Stimulated activated naive CD8-positive, alpha-beta T cell treated with anti-CD3 and anti-CD28 coated beads, Interleukin-15, amount 100 ng/mL, for 72 hours (primary cell): ENCODE measurements around the gene CFTR.

Experiments
- ATAC-seq: fragments of 150-1000 bp; cut with Tn5 transposase; 2 replicates; pipeline ENCODE4 v1.10.0; 2021; ENCODE audit warnings: mild to moderate bottlenecking, moderate library complexity
- DNase-seq, 2 donors: peaks; one replicate each; pipeline ENCODE4 v3.0.0; 2021 to 2022
- H3K27ac Mint-ChIP-seq, 2 donors: one replicate each; pipeline ENCODE4 v1.8.0; 2022; ENCODE audit warnings: mild to moderate bottlenecking in 2 of 2, mixed read lengths in 2 of 2, moderate library complexity in 2 of 2
- H3K27me3 Mint-ChIP-seq: one replicate; pipeline ENCODE4 v1.8.0; 2022; ENCODE audit warnings: mixed read lengths
- H3K4me1 Mint-ChIP-seq: one replicate; pipeline ENCODE4 v1.8.0; 2022; ENCODE audit warnings: mild to moderate bottlenecking, mixed read lengths
- H3K4me3 Mint-ChIP-seq, 2 donors: one replicate each; pipeline ENCODE4 v1.8.0; 2022; ENCODE audit warnings: mild to moderate bottlenecking in 2 of 2, mixed read lengths in 2 of 2, moderate library complexity in 1 of 2
- H3K9me3 Mint-ChIP-seq, 2 donors: one replicate each; pipeline ENCODE4 v1.8.0; 2022; ENCODE audit warnings: mixed read lengths in 2 of 2

CFTR gene

DNA sequence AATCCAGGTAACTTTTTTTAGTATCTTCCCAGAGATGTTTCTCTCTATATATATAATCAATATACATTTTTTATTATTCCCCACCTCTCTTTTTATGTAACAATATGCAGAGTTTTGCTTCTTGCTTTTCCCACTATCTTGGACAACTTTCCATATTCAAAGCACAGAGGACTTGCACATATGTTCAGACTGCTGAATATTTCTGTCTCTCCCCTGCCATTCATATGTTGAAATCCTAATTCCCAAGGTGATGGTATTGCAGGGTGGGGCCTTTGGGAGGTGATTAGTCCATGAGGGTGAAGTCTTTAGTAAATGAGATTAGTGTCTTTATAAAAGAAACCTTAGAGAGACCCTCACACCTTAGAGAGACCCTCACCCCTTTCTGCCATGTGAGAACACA, 72.8 kb downstream of the CFTR start:
- Mint-ChIP-seq H3K9me3 (peaks cover 5 to 6% of the 10 kb centered on the region in 2 donors), H3K27me3 (no peaks in the 10 kb centered on the region), H3K4me3 (no peak overlapping the region), H3K27ac (no peak overlapping the region), H3K4me1 (no peaks in the 10 kb centered on the region)
- ATAC-seq (no peak), DNase-seq (no peak)

DNA sequence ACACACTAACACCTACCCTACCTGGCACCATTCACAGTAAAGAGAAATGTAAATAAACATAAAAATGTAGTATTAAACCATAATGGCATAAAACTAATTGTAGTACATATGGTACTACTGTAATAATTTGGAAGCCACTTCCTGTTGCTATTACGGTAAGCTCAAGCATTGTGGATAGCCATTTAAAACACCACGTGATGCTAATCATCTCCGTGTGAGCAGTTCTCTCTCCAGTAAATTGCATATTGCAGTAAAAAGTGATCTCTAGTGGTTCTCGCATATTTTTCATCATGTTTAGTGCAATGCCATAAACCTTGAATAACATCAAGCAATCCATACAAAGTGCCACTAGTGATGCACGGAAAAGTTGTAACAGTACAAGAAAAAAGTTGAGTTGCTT, 75.4 kb downstream of the CFTR start:
- Mint-ChIP-seq H3K4me1 (no peaks in the 10 kb centered on the region), H3K27ac (no peak overlapping the region), H3K4me3 (no peak overlapping the region), H3K9me3 (peaks cover 5 to 6% of the 10 kb centered on the region in 2 donors), H3K27me3 (no peaks in the 10 kb centered on the region)
- DNase-seq (no peak), ATAC-seq (no peak)

DNA sequence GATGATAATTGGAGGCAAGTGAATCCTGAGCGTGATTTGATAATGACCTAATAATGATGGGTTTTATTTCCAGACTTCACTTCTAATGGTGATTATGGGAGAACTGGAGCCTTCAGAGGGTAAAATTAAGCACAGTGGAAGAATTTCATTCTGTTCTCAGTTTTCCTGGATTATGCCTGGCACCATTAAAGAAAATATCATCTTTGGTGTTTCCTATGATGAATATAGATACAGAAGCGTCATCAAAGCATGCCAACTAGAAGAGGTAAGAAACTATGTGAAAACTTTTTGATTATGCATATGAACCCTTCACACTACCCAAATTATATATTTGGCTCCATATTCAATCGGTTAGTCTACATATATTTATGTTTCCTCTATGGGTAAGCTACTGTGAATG, 79.6 kb downstream of the CFTR start:
- DNase-seq (no peak), ATAC-seq (no peak)
- H3K27ac Mint-ChIP-seq = no peak overlapping the region
- H3K9me3 Mint-ChIP-seq = peaks cover 0 to 2% of the 10 kb centered on the region in 2 donors
- no peak overlapping the region for H3K4me3 Mint-ChIP-seq
- no peaks in the 10 kb centered on the region for H3K4me1 Mint-ChIP-seq
- no peaks in the 10 kb centered on the region for H3K27me3 Mint-ChIP-seq

DNA sequence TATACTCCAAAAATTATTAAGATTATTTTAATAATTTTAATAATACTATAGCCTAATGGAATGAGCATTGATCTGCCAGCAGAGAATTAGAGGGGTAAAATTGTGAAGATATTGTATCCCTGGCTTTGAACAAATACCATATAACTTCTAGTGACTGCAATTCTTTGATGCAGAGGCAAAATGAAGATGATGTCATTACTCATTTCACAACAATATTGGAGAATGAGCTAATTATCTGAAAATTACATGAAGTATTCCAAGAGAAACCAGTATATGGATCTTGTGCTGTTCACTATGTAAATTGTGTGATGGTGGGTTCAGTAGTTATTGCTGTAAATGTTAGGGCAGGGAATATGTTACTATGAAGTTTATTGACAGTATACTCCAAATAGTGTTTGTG, 80.2 kb downstream of the CFTR start:
- no peaks in the 10 kb centered on the region for H3K27me3 Mint-ChIP-seq
- H3K4me1 Mint-ChIP-seq = no peaks in the 10 kb centered on the region
- no peak for ATAC-seq
- H3K4me3 Mint-ChIP-seq = no peak overlapping the region
- no peaks in the 10 kb centered on the region for H3K9me3 Mint-ChIP-seq
- DNase-seq = no peak
- no peak overlapping the region for H3K27ac Mint-ChIP-seq

GRCh38 chr7:117562759-117563158, 82.9 kb downstream of the CFTR start:
- Mint-ChIP-seq H3K27me3 (no peaks in the 10 kb centered on the region), H3K27ac (no peak overlapping the region), H3K4me1 (no peaks in the 10 kb centered on the region), H3K9me3 (no peaks in the 10 kb centered on the region), H3K4me3 (no peak overlapping the region)
- ATAC-seq (no peak), DNase-seq (no peak)

DNA sequence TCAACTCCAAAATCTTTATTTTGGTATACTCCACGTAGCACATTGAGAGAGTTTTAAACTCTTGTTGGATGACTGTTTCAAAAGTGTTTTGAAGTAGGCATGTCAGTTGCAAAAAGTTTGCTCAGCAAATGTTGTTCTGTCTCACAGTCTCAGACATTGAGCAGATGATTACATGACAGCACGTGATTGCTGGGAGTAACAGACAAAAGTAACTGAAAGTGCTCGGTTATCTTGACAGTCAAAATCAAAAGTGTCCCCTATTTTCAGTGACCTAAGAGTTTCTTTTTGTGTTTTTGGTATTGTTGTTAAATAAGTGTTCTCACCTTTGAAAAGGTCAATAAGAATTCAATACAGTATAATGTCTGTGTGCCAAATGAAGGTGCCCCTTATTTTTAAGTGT, 84.3 kb downstream of the CFTR start:
- no peaks in the 10 kb centered on the region for H3K27me3 Mint-ChIP-seq
- no peaks in the 10 kb centered on the region for H3K4me1 Mint-ChIP-seq
- no peaks in the 10 kb centered on the region for H3K9me3 Mint-ChIP-seq
- no peak for ATAC-seq
- no peak overlapping the region for H3K4me3 Mint-ChIP-seq
- no peak overlapping the region for H3K27ac Mint-ChIP-seq
- DNase-seq = no peak

GRCh38 chr7:117564627-117565026, 84.8 kb downstream of the CFTR start:
- no peak for ATAC-seq
- Mint-ChIP-seq H3K4me3 (no peak overlapping the region), H3K27ac (no peak overlapping the region), H3K9me3 (no peaks in the 10 kb centered on the region), H3K27me3 (no peaks in the 10 kb centered on the region), H3K4me1 (no peaks in the 10 kb centered on the region)
- no peak for DNase-seq

DNA sequence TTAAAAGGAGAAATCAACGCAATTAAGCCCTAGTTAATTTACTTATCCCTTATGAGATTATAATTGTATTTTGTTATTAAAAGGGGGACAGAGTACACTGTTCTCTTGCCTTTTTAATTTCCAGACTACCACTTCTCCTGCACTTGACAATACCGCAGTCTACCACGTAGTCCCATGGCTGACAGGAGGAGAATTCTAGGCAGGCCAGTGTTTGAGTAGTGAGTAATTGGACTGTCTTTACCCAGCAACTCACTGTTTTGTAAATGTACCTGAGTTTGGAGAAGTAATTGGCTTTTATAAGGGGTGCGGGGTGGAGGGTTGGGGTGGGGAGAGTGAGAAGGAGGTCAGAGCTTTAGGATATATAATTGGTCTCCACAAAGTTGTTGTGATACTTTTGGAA, 85.4 kb downstream of the CFTR start:
- H3K27me3 Mint-ChIP-seq = no peaks in the 10 kb centered on the region
- no peak overlapping the region for H3K27ac Mint-ChIP-seq
- no peak overlapping the region for H3K4me3 Mint-ChIP-seq
- DNase-seq (no peak), ATAC-seq (no peak)
- no peaks in the 10 kb centered on the region for H3K4me1 Mint-ChIP-seq
- no peaks in the 10 kb centered on the region for H3K9me3 Mint-ChIP-seq

GRCh38 chr7:117567781-117568180, 88.0 kb downstream of the CFTR start:
- H3K27ac Mint-ChIP-seq = no peak overlapping the region

DNA sequence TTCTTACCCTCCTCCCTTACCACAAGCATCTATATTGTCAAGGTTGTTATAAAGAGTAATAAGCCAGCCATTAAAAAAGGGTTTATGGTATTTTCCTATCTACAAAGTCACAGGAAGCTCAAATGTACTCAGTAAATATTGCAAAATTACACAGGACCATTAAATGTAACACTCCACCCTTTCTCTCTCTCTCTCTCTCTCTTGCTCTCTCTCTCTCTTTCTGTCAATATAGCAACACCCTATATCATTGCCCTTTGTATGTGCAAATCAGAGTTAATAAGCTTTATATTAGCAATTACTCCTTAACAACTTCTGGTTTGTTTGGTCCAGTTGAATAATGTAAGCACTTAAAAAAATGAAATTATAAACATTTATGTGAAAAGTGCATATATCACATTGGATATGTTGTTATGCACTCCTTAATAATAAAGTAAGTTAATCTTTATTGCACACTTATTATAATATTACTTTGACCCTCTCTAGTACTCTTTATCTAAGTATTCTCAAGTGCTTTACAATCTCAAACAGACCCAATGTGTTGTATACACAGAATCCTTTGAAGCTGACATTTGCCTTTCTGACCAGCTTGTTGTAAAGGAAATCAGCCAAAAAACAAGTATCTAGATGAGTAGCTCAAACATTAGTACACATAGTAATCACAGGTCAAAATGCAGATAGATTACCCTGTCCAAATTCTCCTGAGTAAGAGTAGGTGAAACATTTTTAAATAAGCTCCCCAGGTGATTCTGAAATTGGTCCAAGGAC, 93.2 kb downstream of the CFTR start:
- DNase-seq (no peak), ATAC-seq (no peak)
- Mint-ChIP-seq H3K9me3 (no peaks in the 10 kb centered on the region), H3K27me3 (no peaks in the 10 kb centered on the region), H3K4me3 (no peak overlapping the region), H3K27ac (no peak overlapping the region), H3K4me1 (no peaks in the 10 kb centered on the region)

More at GRCh38 chr7:117567781-117568180, 88.0 kb downstream of the CFTR start:
- ATAC-seq = no peak
- H3K4me3 Mint-ChIP-seq = no peak overlapping the region
- no peak for DNase-seq
- no peaks in the 10 kb centered on the region for H3K9me3 Mint-ChIP-seq
- H3K27me3 Mint-ChIP-seq = no peaks in the 10 kb centered on the region
- H3K4me1 Mint-ChIP-seq = no peaks in the 10 kb centered on the region

DNA sequence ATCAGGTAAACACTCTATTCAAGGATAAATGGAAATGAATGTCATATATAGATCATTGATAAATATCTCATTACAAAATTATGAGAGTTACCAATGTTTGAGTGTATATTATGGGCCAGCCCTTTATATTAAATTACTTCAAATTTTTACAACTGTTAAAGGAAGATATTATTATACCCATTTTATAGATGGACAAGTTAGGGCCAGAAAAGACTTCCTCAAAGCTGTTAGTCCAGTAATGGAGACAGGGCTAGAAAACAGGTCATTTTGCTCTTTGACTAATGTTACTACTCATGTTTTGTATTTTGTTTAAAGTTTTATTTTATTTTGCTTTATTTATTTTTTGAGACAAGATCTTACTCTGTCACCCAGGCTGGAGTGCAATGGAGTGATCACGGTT, 101.6 kb downstream of the CFTR start:
- no peak for ATAC-seq
- Mint-ChIP-seq H3K4me3 (no peak overlapping the region), H3K4me1 (no peaks in the 10 kb centered on the region), H3K9me3 (peaks cover 0 to 7% of the 10 kb centered on the region in 2 donors), H3K27ac (no peak overlapping the region), H3K27me3 (no peaks in the 10 kb centered on the region)
- DNase-seq = no peak

DNA sequence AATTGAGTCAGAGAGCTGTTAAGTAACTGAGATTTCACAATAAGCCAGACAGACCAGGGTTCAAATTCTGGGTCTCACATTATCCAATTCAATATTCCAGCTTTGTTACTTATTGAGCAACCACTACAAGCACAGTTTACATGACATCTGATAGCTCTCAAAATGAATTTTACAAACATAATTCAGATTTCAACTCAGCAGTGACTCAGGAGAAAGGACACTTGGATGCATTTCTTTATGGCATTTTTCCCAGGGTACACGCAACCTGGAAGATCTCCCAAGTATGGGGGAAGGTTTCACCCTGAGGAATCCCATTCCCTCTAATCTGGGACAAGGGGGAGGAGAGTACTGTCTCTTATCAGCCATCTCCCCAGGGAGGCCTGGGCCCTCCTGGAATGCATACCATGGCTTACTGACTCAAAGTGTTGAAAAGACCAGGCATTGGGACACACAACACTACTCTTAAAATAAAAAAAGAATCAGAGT, 102.4 kb downstream of the CFTR start:
- peaks cover 0 to 7% of the 10 kb centered on the region in 2 donors for H3K9me3 Mint-ChIP-seq
- H3K4me3 Mint-ChIP-seq = no peak overlapping the region
- DNase-seq = no peak
- H3K4me1 Mint-ChIP-seq = no peaks in the 10 kb centered on the region
- no peak for ATAC-seq
- H3K27me3 Mint-ChIP-seq = no peaks in the 10 kb centered on the region
- H3K27ac Mint-ChIP-seq = no peak overlapping the region

GRCh38 chr7:117587931-117588330, 108.1 kb downstream of the CFTR start:
- Mint-ChIP-seq H3K27me3 (no peaks in the 10 kb centered on the region), H3K4me3 (no peak overlapping the region), H3K4me1 (no peaks in the 10 kb centered on the region), H3K9me3 (peaks cover 0 to 7% of the 10 kb centered on the region in 2 donors), H3K27ac (no peak overlapping the region)
- no peak for DNase-seq
- no peak for ATAC-seq

DNA sequence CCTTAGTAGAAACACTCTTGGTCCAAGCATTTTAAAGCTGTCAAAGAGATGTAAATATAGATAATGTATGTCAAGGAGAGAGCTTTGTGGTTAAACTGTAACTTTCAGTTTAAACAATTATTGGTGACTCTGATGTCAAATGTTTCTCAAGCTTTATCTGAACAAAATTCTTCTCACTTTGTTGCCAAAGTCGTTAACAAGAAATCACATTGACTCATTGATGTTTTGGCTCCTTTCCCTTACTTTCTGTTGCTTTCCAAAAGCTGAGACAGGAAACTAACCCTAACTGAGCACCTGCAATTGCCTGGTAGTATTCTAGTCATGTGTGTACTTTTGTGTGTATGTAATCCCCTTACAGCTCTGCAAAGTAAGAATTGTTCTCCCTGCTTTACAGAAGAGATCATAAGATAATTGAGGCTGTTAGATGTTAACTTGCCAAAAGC, 108.5 kb downstream of the CFTR start:
- ATAC-seq (no peak), DNase-seq (no peak)
- H3K4me1 Mint-ChIP-seq = no peaks in the 10 kb centered on the region
- no peak overlapping the region for H3K4me3 Mint-ChIP-seq
- peaks cover 0 to 7% of the 10 kb centered on the region in 2 donors for H3K9me3 Mint-ChIP-seq
- no peak overlapping the region for H3K27ac Mint-ChIP-seq
- no peaks in the 10 kb centered on the region for H3K27me3 Mint-ChIP-seq

GRCh38 chr7:117590191-117590590, 110.4 kb downstream of the CFTR start:
- H3K27me3 Mint-ChIP-seq = no peaks in the 10 kb centered on the region
- DNase-seq (no peak), ATAC-seq (no peak)
- H3K4me1 Mint-ChIP-seq = no peaks in the 10 kb centered on the region
- no peaks in the 10 kb centered on the region for H3K9me3 Mint-ChIP-seq
- H3K4me3 Mint-ChIP-seq = no peak overlapping the region
- no peak overlapping the region for H3K27ac Mint-ChIP-seq

GRCh38 chr7:117592011-117592635, 112.3 kb downstream of the CFTR start:
- H3K9me3 Mint-ChIP-seq = no peaks in the 10 kb centered on the region
- H3K27me3 Mint-ChIP-seq = no peaks in the 10 kb centered on the region
- no peak overlapping the region for H3K27ac Mint-ChIP-seq
- no peak overlapping the region for H3K4me3 Mint-ChIP-seq
- no peak for ATAC-seq
- no peaks in the 10 kb centered on the region for H3K4me1 Mint-ChIP-seq
- DNase-seq = no peak
